Mesothelial cell of epicardium (in vitro differentiated cells): ENCODE results near the gene RREB1. TPM values are rescaled to one million over a fixed set of nuclear protein-coding genes. Genes with fewer than 3 reads are reported as not detected.

Experiments
- DNase-seq, 2 experiments: peaks; one replicate each; pipeline ENCODE4 v3.0.0; 2021; ENCODE audit warnings: low spot score in 2 of 2; ENCODE audit not compliant: unreplicated experiment in 2 of 2
- H3K27ac Mint-ChIP-seq: 2 replicates; pipeline ENCODE4 v1.8.0; 2021; ENCODE audit warnings: mixed read lengths
- H3K27me3 Mint-ChIP-seq: 2 replicates; pipeline ENCODE4 v1.8.0; 2021; ENCODE audit warnings: low read depth, mixed read lengths
- H3K36me3 Mint-ChIP-seq: 2 replicates; pipeline ENCODE4 v1.8.0; 2021; ENCODE audit warnings: mixed read lengths
- H3K4me1 Mint-ChIP-seq: 2 replicates; pipeline ENCODE4 v1.8.0; 2021; ENCODE audit warnings: mixed read lengths
- H3K4me3 Mint-ChIP-seq: 2 replicates; pipeline ENCODE4 v1.8.0; 2021; ENCODE audit warnings: mild to moderate bottlenecking, moderate library complexity, mixed read lengths
- H3K9me3 Mint-ChIP-seq: 2 replicates; pipeline ENCODE4 v1.8.0; 2021; ENCODE audit warnings: mixed read lengths
- total RNA-seq: library from RNA; stranded (reverse); gene quantifications from 3 replicates; pipeline ENCODE4 v1.2.1, GENCODE V29; 2021
- TF ChIP-seq, protein P1 (sequence below): fragments of 200-600 bp; sonication (generic); IDR thresholded peaks from one replicate; pipeline ENCODE4 v1.5.0; 2021; ENCODE audit warnings: antibody characterized with exemption; ENCODE audit not compliant: unreplicated experiment

The RREB1 gene
- total RNA-seq, 1 donor from 2014 or later: 55.4 TPM

DNA sequence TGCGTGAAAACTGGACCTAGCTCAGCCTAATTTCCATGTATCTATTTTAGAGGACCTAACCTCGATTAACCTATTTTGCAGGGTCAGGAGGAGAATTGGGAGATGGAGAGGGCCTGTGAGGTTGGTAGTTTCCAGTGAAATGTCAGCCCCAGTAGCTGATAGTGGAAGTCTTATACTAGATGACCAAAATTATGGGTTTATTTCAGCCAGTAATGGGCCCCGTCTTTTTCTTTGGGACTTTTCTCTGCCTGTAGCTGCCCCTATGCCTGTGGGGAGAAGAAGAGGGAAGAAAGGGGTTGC lies 37.8 kb downstream of the RREB1 start:
- no peaks in the 10 kb centered on the region for H3K36me3 Mint-ChIP-seq
- no peak for DNase-seq
- no peaks in the 10 kb centered on the region for H3K27me3 Mint-ChIP-seq
- peak overlapping the region; percentile 98 for H3K27ac Mint-ChIP-seq
- peak overlapping the region; percentile 42 for H3K4me3 Mint-ChIP-seq
- H3K9me3 Mint-ChIP-seq: no peaks in the 10 kb centered on the region
- peaks cover 71% of the 10 kb centered on the region for H3K4me1 Mint-ChIP-seq
- TF ChIP-seq, protein P1, sequence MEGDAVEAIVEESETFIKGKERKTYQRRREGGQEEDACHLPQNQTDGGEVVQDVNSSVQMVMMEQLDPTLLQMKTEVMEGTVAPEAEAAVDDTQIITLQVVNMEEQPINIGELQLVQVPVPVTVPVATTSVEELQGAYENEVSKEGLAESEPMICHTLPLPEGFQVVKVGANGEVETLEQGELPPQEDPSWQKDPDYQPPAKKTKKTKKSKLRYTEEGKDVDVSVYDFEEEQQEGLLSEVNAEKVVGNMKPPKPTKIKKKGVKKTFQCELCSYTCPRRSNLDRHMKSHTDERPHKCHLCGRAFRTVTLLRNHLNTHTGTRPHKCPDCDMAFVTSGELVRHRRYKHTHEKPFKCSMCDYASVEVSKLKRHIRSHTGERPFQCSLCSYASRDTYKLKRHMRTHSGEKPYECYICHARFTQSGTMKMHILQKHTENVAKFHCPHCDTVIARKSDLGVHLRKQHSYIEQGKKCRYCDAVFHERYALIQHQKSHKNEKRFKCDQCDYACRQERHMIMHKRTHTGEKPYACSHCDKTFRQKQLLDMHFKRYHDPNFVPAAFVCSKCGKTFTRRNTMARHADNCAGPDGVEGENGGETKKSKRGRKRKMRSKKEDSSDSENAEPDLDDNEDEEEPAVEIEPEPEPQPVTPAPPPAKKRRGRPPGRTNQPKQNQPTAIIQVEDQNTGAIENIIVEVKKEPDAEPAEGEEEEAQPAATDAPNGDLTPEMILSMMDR: no peak

DNA sequence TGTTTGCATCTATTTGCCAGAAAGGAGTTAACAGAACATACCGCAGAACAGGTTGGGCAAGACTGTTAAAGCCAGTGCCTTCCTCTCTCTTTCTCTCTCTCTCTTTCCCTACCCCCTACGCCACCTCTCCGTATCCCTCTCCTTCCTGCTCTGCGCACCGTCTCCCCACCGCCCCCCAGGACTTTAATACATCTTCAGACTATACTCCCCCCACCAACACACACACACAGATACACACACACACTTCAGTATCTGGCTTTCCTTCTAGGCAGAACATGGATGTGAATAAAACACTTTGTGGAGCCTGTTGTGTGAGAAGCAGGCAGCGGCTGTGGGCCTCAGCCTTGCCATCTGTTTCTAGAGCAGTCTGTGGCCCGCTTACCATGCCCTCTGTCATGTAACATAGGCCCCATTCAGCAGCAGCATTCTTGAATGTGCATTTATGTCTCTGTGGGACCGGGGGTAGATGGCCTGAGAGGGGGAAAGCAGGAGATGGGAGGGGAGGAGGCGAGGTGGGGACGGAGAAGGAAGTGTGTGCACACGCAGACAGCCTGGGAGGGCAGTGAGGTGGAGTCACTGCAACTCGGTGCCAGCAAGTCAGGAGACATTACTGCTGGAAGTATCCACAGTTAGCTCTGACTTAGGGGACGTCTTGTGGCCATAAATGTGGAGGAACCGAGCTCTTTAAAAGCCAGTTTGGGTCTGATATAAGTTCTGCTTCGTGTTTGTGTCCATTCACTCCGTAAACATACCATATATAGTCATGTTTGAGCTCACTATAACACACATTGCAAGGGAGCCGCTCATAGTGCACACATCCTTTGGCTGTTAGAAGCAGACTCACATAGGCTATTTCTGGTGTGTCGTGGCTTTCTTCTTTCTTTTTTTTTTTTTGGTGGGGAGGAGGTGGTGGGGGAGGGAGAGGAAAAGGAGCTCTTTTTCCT lies 38.4 kb downstream of the RREB1 start:
- H3K9me3 Mint-ChIP-seq: no peaks in the 10 kb centered on the region
- H3K4me3 Mint-ChIP-seq: peak overlapping the region; percentile 42
- TF ChIP-seq, protein P1: no peak
- peak overlapping the region; percentile 98 for H3K27ac Mint-ChIP-seq
- no peaks in the 10 kb centered on the region for H3K27me3 Mint-ChIP-seq
- DNase-seq: no peak
- H3K4me1 Mint-ChIP-seq: peaks cover 74% of the 10 kb centered on the region
- no peaks in the 10 kb centered on the region for H3K36me3 Mint-ChIP-seq

DNA sequence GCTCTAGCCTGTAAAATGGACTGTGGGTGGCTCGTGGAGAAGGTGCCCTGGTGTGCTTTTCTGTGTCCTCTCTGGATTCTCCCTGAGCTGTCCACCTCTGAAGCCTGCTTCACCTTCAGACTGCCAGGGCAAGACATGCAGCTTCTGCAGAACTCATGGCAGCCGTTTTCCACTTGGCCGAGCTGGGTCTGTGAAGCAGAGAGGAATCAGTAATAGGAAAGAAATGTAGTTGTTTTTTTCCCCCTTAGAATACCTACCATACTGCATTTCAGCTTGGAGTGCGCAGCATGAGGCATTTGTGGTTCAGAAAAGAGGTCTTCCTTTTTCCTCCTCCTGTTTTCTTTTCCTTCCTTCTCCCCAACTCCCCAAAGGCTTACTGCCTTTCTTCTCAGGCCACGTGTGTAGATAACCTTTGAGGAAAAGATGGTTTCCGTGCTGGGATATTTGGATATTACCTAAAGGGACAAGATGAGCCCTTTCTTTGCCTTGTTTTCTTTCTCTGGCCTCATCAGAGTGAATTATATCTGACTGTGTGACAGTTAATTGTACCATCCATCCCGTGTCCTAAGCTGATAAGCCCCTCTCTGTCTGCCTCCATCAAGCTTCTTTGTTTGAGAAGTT lies 39.4 kb downstream of the RREB1 start:
- peak overlapping the region; percentile 98 for H3K27ac Mint-ChIP-seq
- H3K36me3 Mint-ChIP-seq: no peaks in the 10 kb centered on the region
- H3K4me1 Mint-ChIP-seq: peaks cover 77% of the 10 kb centered on the region
- TF ChIP-seq, protein P1: no peak
- DNase-seq: no peak
- no peaks in the 10 kb centered on the region for H3K27me3 Mint-ChIP-seq
- no peaks in the 10 kb centered on the region for H3K9me3 Mint-ChIP-seq
- peak overlapping the region; percentile 42 for H3K4me3 Mint-ChIP-seq

DNA sequence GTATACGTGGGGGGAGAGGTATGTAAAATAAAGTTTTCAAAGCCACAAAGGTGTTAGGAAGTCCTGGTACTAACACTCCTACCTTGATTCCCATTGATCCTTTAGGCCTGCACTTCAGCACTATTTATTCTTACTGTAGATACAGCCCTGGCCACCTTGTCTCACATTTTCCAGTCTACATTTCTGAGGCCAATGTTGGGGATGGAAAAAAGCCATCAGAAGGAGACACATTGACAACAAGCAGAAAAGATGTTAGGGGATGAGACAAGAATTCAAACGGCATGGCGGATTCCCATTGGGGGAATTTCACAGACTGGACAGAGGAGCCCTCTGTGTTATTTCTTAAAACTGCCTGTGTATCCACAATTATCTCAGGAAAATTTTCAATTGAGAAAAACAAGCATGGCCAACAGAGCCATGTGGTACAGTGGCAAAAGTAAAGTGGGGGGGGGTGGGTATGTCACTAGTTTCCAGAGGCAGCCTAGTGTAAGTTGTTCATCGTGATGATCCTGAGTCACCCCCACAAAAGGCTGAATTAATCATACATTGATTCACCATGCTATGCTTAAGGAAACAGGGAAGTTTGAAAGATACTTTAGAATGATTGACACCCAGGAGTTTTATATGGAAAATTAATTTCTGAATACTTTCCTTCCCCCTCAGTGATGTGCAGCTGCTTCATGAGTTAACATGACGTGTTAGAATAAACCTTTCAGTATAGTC lies 40.5 kb downstream of the RREB1 start:
- no peaks in the 10 kb centered on the region for H3K9me3 Mint-ChIP-seq
- peak overlapping the region; percentile 98 for H3K27ac Mint-ChIP-seq
- peaks cover 79% of the 10 kb centered on the region for H3K4me1 Mint-ChIP-seq
- H3K4me3 Mint-ChIP-seq: no peak overlapping the region
- H3K27me3 Mint-ChIP-seq: no peaks in the 10 kb centered on the region
- H3K36me3 Mint-ChIP-seq: no peaks in the 10 kb centered on the region
- DNase-seq: no peak
- TF ChIP-seq, protein P1: no peak

GRCh38 chr6:7150381-7151064 lies 42.8 kb downstream of the RREB1 start:
- H3K9me3 Mint-ChIP-seq: no peaks in the 10 kb centered on the region
- no peaks in the 10 kb centered on the region for H3K27me3 Mint-ChIP-seq
- peak overlapping the region; percentile 28 for H3K27ac Mint-ChIP-seq
- H3K4me1 Mint-ChIP-seq: peaks cover 79% of the 10 kb centered on the region
- H3K4me3 Mint-ChIP-seq: no peak overlapping the region
- TF ChIP-seq, protein P1: no peak
- DNase-seq: no peak
- H3K36me3 Mint-ChIP-seq: no peaks in the 10 kb centered on the region
